C4-2B (cell line): ENCODE results near the gene TPSB2.

ENCODE experiments used
- H3K27ac ChIP-seq: fragments of 450-650 bp; 2 replicates; pipeline ENCODE4 v1.5.1; 2017
- CTCF ChIP-seq: fragments of 450-650 bp; conservative IDR thresholded peaks from 2 replicates; pipeline ENCODE4 v1.5.1; 2017; ENCODE audit warnings: mild to moderate bottlenecking
- ZFX ChIP-seq: fragments of 450-650 bp; IDR thresholded peaks from 2 replicates; pipeline ENCODE4 v1.6.1; 2017

Gene TPSB2

GRCh38 chr16:1264345-1265089 is 34.5 kb upstream of the TPSB2 start:
- TF ChIP-seq CTCF, result no peak
- no peak for TF ChIP-seq ZFX
- H3K27ac ChIP-seq, result no peak overlapping the region

GRCh38 chr16:1263591-1264344 is 33.8 kb upstream of the TPSB2 start:
- H3K27ac ChIP-seq, result no peak overlapping the region
- TF ChIP-seq ZFX (no peak), CTCF (no peak)

- TF ChIP-seq ZFX, result no peak
- no peak for TF ChIP-seq CTCF
- no peak overlapping the region for H3K27ac ChIP-seq
Observed at GRCh38 chr16:1262846-1263221, 32.9 kb upstream of the TPSB2 start.

GRCh38 chr16:1262210-1262845 is 32.3 kb upstream of the TPSB2 start:
- no peak overlapping the region for H3K27ac ChIP-seq
- TF ChIP-seq CTCF (no peak), ZFX (no peak)

GRCh38 chr16:1261131-1261892 is 31.3 kb upstream of the TPSB2 start:
- TF ChIP-seq ZFX, result no peak
- no peak for TF ChIP-seq CTCF
- H3K27ac ChIP-seq, result no peak overlapping the region

- no peak overlapping the region for H3K27ac ChIP-seq
- TF ChIP-seq ZFX (no peak), CTCF (no peak)
Observed at GRCh38 chr16:1260101-1260680, 30.2 kb upstream of the TPSB2 start.
